ENCODE measurements around the gene LUC7L.
"Not testable (repeated sequence)": the region's sequence is repeated elsewhere in the genome, so short reads cannot be mapped to it uniquely, and the experiment has no call there.

Gene LUC7L

DNA sequence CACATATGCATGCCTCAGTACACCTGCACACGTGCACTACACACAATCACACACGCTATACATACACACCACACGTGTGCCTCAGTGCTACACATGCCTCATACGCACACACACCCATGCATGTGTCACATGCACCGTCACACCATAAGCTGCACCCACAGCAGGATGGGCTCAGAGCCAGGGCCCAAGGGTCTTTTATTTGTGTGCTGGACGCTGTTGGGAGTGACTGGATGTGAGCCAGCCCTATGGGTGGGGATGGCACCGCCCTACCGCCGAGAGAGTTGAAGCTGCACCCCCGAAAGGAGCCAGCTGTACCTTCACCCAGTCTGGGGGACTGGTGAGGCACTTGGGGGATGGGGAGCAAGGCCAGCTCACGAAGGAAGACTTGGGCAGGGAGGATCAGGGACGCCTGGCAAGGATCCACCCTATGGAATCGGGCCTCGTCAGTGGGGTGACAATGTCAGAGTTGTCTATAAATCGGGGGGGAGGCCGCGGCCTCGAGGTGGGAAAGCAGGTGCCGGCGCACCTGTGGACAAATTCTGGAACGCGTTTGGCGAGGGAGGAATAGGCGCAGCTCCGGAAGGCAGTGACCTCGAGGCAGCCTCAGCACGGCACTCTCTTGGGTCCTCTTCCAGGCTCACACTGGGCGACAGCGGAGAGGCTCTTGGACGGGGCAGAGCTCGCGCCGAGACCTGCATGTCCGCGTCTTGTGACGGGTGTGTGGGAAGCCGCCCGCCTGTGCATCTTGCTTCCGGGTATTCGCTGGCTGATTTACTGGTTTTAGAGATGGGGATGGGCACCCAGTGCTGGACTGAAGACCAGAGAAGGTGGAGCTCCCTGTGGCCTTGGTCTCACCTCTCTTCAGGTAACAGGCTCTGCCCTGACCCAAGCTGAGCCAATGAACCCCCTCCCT, 39.1 kb upstream of the LUC7L start:
- Mint-ChIP-seq H3K4me3 (no peak overlapping the region), H3K9me3 (no peaks in the 10 kb centered on the region), H3K4me1 (no peaks in the 10 kb centered on the region), H3K36me3 (ENCODE audit: insufficient read depth) (peaks cover 5% of the 10 kb centered on the region), H3K27me3 (no peaks in the 10 kb centered on the region), H3K27ac (ENCODE audit: low read depth) (no peak overlapping the region)
- ATAC-seq (replicated peaks; ENCODE audit: extremely low read depth, poor library complexity, severe bottlenecking) (no peak), DNase-seq (ENCODE audit: low spot score in 2 of 2) (no peak)

DNA sequence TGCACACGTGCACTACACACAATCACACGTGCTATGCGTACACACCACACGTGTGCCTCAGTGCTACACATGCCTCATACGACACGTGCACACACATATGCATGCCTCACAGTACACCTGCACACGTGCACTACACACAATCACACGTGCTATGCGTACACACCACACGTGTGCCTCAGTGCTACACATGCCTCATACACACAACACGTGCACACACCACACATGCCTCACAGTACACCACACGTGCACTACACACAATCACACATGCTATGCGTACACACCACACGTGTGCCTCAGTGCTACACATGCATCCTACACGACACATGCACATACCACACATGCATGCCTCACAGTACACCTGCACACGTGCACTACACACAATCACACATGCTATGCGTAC, 38.3 kb upstream of the LUC7L start:
- not testable (repeated sequence) for H3K36me3 Mint-ChIP-seq (ENCODE audit: insufficient read depth); DNase-seq (ENCODE audit: low spot score in 2 of 2); H3K4me1 Mint-ChIP-seq; ATAC-seq (replicated peaks; ENCODE audit: extremely low read depth, poor library complexity, severe bottlenecking); H3K4me3 Mint-ChIP-seq; H3K9me3 Mint-ChIP-seq; H3K27me3 Mint-ChIP-seq; H3K27ac Mint-ChIP-seq (ENCODE audit: low read depth)

DNA sequence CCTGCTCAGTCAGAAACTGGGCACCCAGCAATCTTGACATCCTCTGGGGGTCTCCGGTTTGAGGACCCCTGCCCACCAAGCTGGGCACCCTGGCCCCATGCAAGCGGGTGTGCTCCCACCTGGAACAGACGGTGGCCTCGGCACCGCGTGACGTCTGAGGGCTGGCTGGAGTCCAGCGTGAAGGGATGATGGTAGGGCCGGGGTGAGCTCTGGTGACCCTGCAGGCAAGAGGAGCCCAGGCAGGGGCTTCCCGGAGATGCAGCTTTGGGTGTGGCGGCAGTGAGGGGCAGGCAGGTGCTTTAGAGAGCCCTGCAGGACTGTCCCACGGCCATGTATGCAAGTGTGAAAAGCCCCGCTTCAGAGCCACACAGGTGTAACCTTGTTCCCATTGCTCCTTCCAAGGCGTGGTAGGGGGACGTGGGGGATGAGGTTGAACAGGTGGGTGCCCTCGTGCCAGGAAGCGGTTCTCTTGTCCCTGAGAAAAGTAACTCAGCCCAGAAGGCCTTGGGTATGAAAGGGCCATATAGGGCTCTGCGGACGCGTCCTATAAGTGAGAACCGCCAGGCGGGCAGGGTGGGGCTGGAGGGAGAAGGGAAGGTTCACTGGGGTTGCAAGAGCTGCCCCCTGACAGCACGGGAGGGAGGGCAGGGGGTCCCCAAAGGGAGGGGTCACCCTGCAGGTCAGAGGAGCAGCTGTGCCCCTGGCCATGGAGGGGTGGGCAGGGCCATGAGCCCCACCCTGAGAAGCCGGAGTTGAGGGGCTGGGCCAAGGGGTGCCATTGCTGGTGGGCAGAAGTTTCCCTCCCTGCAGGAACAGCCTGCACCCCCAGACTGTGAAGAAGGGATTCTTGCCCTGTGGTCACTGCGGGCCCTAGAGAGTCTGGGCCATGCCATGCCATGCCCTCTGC, 37.3 kb upstream of the LUC7L start:
- ATAC-seq (replicated peaks; ENCODE audit: extremely low read depth, poor library complexity, severe bottlenecking) = no peak
- H3K9me3 Mint-ChIP-seq = no peaks in the 10 kb centered on the region
- DNase-seq (ENCODE audit: low spot score in 2 of 2) = no peak
- no peaks in the 10 kb centered on the region for H3K27me3 Mint-ChIP-seq
- no peak overlapping the region for H3K4me3 Mint-ChIP-seq
- H3K27ac Mint-ChIP-seq (ENCODE audit: low read depth) = no peak overlapping the region
- H3K36me3 Mint-ChIP-seq (ENCODE audit: insufficient read depth) = peaks cover 7% of the 10 kb centered on the region
- no peaks in the 10 kb centered on the region for H3K4me1 Mint-ChIP-seq

DNA sequence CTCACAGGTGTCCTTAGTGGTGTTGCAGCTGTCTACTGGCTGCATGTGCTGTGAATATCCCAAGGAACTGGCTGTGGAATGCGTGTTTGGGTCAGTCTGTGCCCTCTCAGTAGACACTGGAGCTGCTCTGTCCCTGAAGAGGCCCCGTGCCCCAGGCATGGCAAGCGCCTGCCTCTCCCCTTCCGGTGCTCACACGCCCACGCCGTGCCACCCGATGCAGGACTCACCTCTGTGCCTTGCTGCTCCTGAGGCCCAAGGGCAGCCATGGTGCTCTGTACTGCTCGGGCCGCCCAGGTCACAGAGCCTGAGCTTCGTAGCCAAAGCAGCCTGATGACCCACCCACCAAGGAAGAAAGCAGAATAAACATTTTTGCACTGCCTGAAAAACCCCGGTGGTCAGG, 36.5 kb upstream of the LUC7L start:
- Mint-ChIP-seq H3K4me3 (no peak overlapping the region), H3K27me3 (no peaks in the 10 kb centered on the region), H3K4me1 (no peaks in the 10 kb centered on the region), H3K36me3 (ENCODE audit: insufficient read depth) (peaks cover 8% of the 10 kb centered on the region), H3K9me3 (no peaks in the 10 kb centered on the region), H3K27ac (ENCODE audit: low read depth) (no peak overlapping the region)
- DNase-seq (ENCODE audit: low spot score in 2 of 2) = no peak
- ATAC-seq (replicated peaks; ENCODE audit: extremely low read depth, poor library complexity, severe bottlenecking) = no peak

DNA sequence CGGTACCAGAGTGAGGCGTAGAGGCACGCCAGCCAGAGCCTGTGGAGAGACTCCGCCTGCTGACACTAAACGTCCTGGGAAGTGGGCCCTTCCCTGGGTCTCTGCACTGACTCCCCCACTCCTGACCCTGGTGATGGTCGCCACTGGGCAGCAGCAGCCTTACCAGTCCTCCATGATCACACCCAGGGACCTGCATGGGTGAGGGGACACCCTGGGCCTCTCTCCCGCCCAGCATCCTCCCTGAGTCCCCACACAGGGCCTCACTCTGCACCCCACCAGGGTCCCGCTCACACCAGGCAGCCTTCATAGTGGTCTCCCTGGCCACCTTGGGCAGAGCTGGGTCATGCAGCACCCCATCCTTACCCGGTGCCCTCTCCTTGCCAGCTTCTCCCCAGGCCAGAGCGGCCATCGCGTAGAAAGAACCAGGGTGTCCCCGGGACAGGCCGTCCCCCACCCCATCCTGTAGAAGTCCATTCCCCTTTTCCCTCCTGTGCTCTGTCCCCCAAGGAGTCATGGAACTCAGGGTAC, 35.8 kb upstream of the LUC7L start:
- no peaks in the 10 kb centered on the region for H3K4me1 Mint-ChIP-seq
- no peak for DNase-seq (ENCODE audit: low spot score in 2 of 2)
- H3K27ac Mint-ChIP-seq (ENCODE audit: low read depth) = no peak overlapping the region
- no peak for ATAC-seq (replicated peaks; ENCODE audit: extremely low read depth, poor library complexity, severe bottlenecking)
- no peaks in the 10 kb centered on the region for H3K9me3 Mint-ChIP-seq
- no peaks in the 10 kb centered on the region for H3K27me3 Mint-ChIP-seq
- no peak overlapping the region for H3K4me3 Mint-ChIP-seq
- peaks cover 8% of the 10 kb centered on the region for H3K36me3 Mint-ChIP-seq (ENCODE audit: insufficient read depth)

DNA sequence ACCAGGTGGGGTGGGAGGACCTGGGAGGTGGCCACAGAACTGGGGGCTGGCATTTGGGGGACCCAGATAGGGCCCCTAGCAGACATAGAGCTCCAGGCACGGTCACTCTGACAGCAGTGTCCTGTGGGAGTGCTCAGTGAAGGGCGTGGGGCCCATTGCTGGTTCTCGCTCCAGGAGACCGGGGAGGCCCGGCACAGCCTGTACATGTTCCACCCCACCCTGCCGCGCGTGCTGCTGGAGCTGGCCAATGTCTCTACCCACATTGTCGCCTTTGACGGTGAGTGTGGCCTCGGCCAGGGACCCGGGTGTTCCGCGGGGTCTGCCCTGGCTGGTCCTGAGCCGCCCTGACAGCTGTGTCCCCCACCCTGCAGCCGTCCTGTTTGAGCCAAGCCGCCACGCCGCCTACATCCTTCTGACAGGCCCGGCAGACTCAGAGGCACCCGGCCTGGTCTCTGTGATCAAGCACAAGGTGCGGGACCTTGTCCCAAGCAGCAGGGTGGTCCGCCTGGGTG, 35.2 kb upstream of the LUC7L start:
- no peak overlapping the region for H3K4me3 Mint-ChIP-seq
- H3K27ac Mint-ChIP-seq (ENCODE audit: low read depth) = no peak overlapping the region

DNA sequence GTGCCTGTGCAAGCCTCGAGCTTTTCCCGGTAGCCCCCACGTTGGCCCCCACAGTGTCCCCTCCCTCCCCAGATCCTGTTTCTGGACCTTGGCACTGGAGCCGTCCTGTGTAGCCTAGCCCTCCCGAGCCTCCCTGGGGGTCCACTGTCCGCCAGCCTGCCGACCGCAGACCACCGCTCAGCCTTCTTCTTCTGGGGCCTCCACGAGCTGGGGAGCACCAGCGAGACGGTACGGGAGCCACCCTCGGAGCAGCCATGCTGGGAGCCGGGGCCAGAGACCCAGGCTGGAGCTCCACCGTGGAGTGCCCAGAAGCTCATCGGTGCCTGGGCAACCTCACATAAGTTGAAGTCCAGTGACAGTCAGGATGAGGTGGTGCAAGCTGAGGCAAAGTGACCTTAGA, 34.7 kb upstream of the LUC7L start:
- Mint-ChIP-seq H3K27ac (ENCODE audit: low read depth) (no peak overlapping the region), H3K4me3 (no peak overlapping the region), H3K4me1 (no peaks in the 10 kb centered on the region), H3K36me3 (ENCODE audit: insufficient read depth) (peaks cover 11% of the 10 kb centered on the region), H3K9me3 (no peaks in the 10 kb centered on the region), H3K27me3 (no peaks in the 10 kb centered on the region)
- no peak for ATAC-seq (replicated peaks; ENCODE audit: extremely low read depth, poor library complexity, severe bottlenecking)
- no peak for DNase-seq (ENCODE audit: low spot score in 2 of 2)

More for the DNA sequence above, 35.2 kb upstream of the LUC7L start:
- H3K36me3 Mint-ChIP-seq (ENCODE audit: insufficient read depth) = peaks cover 10% of the 10 kb centered on the region
- no peak for ATAC-seq (replicated peaks; ENCODE audit: extremely low read depth, poor library complexity, severe bottlenecking)
- H3K4me1 Mint-ChIP-seq = no peaks in the 10 kb centered on the region
- no peak for DNase-seq (ENCODE audit: low spot score in 2 of 2)
- no peaks in the 10 kb centered on the region for H3K27me3 Mint-ChIP-seq
- H3K9me3 Mint-ChIP-seq = no peaks in the 10 kb centered on the region

DNA sequence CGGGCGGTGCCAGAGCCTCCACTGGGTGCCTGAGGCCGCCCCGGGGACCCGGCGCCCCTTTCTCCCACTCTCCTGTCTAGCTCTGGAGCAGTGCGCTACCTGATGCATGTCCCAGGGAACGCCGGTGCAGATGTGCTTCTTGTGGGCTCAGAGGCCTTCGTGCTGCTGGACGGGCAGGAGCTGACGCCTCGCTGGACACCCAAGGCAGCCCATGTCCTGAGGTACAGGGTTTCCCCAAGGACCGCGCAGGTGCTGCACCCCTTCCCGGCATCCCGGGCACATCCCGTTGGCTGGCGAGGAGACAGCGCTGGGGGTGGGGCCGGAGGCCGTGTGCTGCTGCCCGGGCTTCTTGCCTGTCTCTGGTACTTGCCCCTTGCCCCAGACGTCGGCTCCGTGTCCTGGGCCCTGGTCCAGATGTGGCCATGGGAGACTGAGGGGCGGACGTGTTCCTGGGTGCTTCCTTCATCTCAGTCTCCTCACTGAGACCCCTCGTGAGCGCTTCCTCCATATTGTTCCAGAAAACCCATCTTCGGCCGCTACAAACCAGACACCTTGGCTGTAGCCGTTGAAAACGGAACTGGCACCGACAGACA, 34.0 kb upstream of the LUC7L start:
- no peaks in the 10 kb centered on the region for H3K4me1 Mint-ChIP-seq
- no peaks in the 10 kb centered on the region for H3K27me3 Mint-ChIP-seq
- ATAC-seq (replicated peaks; ENCODE audit: extremely low read depth, poor library complexity, severe bottlenecking) = no peak
- H3K4me3 Mint-ChIP-seq = no peak overlapping the region
- H3K36me3 Mint-ChIP-seq (ENCODE audit: insufficient read depth) = peaks cover 10% of the 10 kb centered on the region
- no peaks in the 10 kb centered on the region for H3K9me3 Mint-ChIP-seq
- DNase-seq (ENCODE audit: low spot score in 2 of 2) = no peak
- H3K27ac Mint-ChIP-seq (ENCODE audit: low read depth) = no peak overlapping the region

DNA sequence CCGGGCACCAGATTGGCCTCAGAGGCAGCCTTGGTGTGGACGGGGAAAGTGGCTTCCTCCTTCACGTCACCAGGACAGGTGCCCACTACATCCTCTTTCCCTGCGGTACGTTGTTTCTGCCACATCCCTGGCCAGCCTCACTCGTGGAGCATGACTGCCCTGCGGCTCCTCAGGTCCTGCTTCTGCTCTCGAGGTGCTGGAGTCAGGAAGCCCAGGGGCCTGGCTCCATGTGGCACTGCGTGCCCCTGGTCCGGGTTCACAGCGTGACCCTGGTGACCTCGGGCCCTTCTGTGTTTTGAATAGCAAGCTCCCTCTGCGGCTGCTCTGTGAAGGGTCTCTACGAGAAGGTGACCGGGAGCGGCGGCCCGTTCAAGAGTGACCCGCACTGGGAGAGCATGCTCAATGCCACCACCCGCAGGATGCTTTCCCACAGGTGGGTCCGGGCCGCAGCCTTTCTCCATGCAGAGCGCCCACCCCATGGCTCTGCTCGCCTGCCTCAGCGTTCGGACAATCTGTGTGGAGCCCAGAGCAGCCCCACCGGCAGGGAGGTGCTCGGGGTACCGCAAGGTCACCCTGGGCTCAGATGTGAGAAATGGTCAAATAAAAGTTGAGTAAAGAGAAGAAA, 33.0 kb upstream of the LUC7L start:
- peaks cover 8% of the 10 kb centered on the region for H3K36me3 Mint-ChIP-seq (ENCODE audit: insufficient read depth)
- no peak overlapping the region for H3K4me3 Mint-ChIP-seq
- H3K4me1 Mint-ChIP-seq = no peaks in the 10 kb centered on the region
- ATAC-seq (replicated peaks; ENCODE audit: extremely low read depth, poor library complexity, severe bottlenecking) = no peak
- no peak for DNase-seq (ENCODE audit: low spot score in 2 of 2)
- H3K27me3 Mint-ChIP-seq = no peaks in the 10 kb centered on the region
- no peak overlapping the region for H3K27ac Mint-ChIP-seq (ENCODE audit: low read depth)
- H3K9me3 Mint-ChIP-seq = no peaks in the 10 kb centered on the region

DNA sequence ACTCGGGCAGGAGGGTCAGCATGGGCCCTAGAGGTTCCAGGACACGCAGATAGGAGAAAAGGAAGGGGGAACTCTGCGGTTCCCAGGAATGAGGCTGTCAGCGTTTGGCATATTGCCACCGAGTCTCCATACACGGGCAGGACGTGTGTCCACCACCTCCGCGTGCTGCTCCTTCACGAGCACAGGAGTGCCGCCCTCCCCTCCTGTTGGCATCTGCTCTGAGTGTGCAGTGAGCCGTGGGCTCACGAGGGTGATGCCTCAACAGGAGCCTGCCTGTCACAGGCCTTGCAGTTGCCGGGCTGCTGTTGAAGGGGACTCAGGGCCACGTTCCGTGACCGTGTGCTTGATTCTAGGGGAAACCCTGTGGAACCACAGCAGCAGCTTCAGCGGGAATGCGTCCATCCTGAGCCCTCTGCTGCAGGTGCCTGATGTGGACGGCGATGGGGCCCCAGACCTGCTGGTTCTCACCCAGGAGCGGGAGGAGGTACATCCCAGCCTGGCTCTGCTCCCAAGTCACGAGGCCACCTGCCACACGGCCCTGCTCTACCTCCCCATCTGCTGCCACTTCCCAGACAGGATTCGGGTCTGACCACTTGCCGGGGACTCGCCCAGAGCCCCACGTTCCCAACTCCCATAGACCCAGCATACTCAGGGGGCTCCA, 31.9 kb upstream of the LUC7L start:
- H3K36me3 Mint-ChIP-seq (ENCODE audit: insufficient read depth) = peaks cover 8% of the 10 kb centered on the region
- H3K4me1 Mint-ChIP-seq = peaks cover under 1% of the 10 kb centered on the region
- ATAC-seq (replicated peaks; ENCODE audit: extremely low read depth, poor library complexity, severe bottlenecking) = no peak
- H3K27ac Mint-ChIP-seq (ENCODE audit: low read depth) = no peak overlapping the region
- H3K4me3 Mint-ChIP-seq = no peak overlapping the region
- no peaks in the 10 kb centered on the region for H3K27me3 Mint-ChIP-seq
- DNase-seq (ENCODE audit: low spot score in 2 of 2) = no peak
- H3K9me3 Mint-ChIP-seq = no peaks in the 10 kb centered on the region

DNA sequence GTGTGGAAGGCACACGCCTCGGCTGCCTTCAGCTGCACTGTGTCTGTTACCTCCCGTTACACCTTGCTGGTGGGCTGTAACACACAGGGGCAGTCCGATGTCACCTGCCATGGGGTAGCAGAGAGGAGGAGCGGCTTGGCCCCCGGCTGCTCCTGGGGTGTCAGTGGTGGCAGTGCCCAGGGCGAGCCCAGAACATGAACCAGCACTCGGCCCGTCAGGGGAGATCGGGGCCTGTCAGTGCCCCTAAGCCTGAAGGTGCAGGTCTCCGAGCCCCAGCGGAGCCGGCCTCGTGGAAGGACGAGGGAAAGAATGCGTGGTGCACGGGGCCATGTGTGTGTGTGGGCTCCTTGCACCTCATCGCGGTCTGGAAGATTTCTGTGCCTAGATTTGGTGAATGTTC, 31.1 kb upstream of the LUC7L start:
- H3K27me3 Mint-ChIP-seq = no peaks in the 10 kb centered on the region
- DNase-seq (ENCODE audit: low spot score in 2 of 2) (no peak), ATAC-seq (replicated peaks; ENCODE audit: extremely low read depth, poor library complexity, severe bottlenecking) (no peak)
- H3K36me3 Mint-ChIP-seq (ENCODE audit: insufficient read depth) = peaks cover 14% of the 10 kb centered on the region
- H3K4me3 Mint-ChIP-seq = no peak overlapping the region
- H3K9me3 Mint-ChIP-seq = no peaks in the 10 kb centered on the region
- H3K27ac Mint-ChIP-seq (ENCODE audit: low read depth) = no peak overlapping the region
- H3K4me1 Mint-ChIP-seq = peaks cover 6% of the 10 kb centered on the region
